ENCODE measurements around the gene IRS2. TPM values are rescaled to one million over a fixed set of nuclear protein-coding genes. Genes with fewer than 3 reads are reported as not detected.

The IRS2 gene
- total and polyA plus RNA-seq, 4 donors: 2.5 to 31.2 (median 12.0) TPM

GRCh38 chr13:109707742-109708617 lies 78.4 kb downstream of the IRS2 start:
- WGBS, 2 donors: 83 to 91% methylated on average over 14 of the region's 14 CpGs
- intact Hi-C loops (cut with DNase I): no loop called here
- Histone ChIP-seq H3K4me3 (ENCODE audit: low read length in 2 of 2) (no peak overlapping the region), H3K9me3 (ENCODE audit: control insufficient read depth, low read length) (no peaks in the 10 kb centered on the region), H3K27ac (ENCODE audit: low read depth in 1 of 2, low read length in 2 of 2) (no peak overlapping the region), H3K27me3 (ENCODE audit: control insufficient read depth in 1 of 2, insufficient read depth in 2 of 2, low read length in 1 of 2) (no peaks in the 10 kb centered on the region), H3K36me3 (ENCODE audit: control insufficient read depth in 1 of 2, insufficient read depth in 2 of 2, low read length in 1 of 2) (no peaks in the 10 kb centered on the region), H3K4me1 (ENCODE audit: control insufficient read depth in 1 of 2, insufficient read depth in 2 of 2, low read length in 2 of 2) (no peaks in the 10 kb centered on the region)
- no peak for ATAC-seq (ENCODE audit: low FRiP score)
- DNase-seq: no peak

GRCh38 chr13:109707044-109707741 lies 79.2 kb downstream of the IRS2 start:
- DNase-seq (no peak), ATAC-seq (ENCODE audit: low FRiP score) (no peak)
- no peak overlapping the region for H3K4me3 ChIP-seq (ENCODE audit: low read length in 2 of 2)
- no peaks in the 10 kb centered on the region for H3K4me1 ChIP-seq (ENCODE audit: control insufficient read depth in 1 of 2, insufficient read depth in 2 of 2, low read length in 2 of 2)
- no peak overlapping the region for H3K27ac ChIP-seq (ENCODE audit: low read depth in 1 of 2, low read length in 2 of 2)
- H3K36me3 ChIP-seq (ENCODE audit: control insufficient read depth in 1 of 2, insufficient read depth in 2 of 2, low read length in 1 of 2): no peaks in the 10 kb centered on the region
- H3K27me3 ChIP-seq (ENCODE audit: control insufficient read depth in 1 of 2, insufficient read depth in 2 of 2, low read length in 1 of 2): no peaks in the 10 kb centered on the region
- 88 to 90% methylated on average over 15 of the region's 15 CpGs for WGBS, 2 donors
- intact Hi-C loops (cut with DNase I): no loop called here
- no peaks in the 10 kb centered on the region for H3K9me3 ChIP-seq (ENCODE audit: control insufficient read depth, low read length)

GRCh38 chr13:109706015-109706715 lies 80.2 kb downstream of the IRS2 start:
- WGBS, 2 donors: 92 to 94% methylated on average over 12 of the region's 12 CpGs
- no peak overlapping the region for H3K27ac ChIP-seq (ENCODE audit: low read depth in 1 of 2, low read length in 2 of 2)
- intact Hi-C loops (cut with DNase I): no loop called here

GRCh38 chr13:109704771-109705635 lies 81.4 kb downstream of the IRS2 start:
- H3K4me3 ChIP-seq (ENCODE audit: low read length in 2 of 2): no peak overlapping the region
- DNase-seq: peak in 1 of 2 donors; percentile 72
- no peak overlapping the region for H3K27ac ChIP-seq (ENCODE audit: low read depth in 1 of 2, low read length in 2 of 2)
- intact Hi-C loops (cut with DNase I): no loop called here
- no peaks in the 10 kb centered on the region for H3K4me1 ChIP-seq (ENCODE audit: control insufficient read depth in 1 of 2, insufficient read depth in 2 of 2, low read length in 2 of 2)
- no peaks in the 10 kb centered on the region for H3K9me3 ChIP-seq (ENCODE audit: control insufficient read depth, low read length)
- 83 to 89% methylated on average over 22 of the region's 22 CpGs for WGBS, 2 donors
- no peaks in the 10 kb centered on the region for H3K36me3 ChIP-seq (ENCODE audit: control insufficient read depth in 1 of 2, insufficient read depth in 2 of 2, low read length in 1 of 2)
- ATAC-seq (ENCODE audit: low FRiP score): peak; percentile 52
- H3K27me3 ChIP-seq (ENCODE audit: control insufficient read depth in 1 of 2, insufficient read depth in 2 of 2, low read length in 1 of 2): no peaks in the 10 kb centered on the region

More at GRCh38 chr13:109706015-109706715, 80.2 kb downstream of the IRS2 start:
- Histone ChIP-seq H3K27me3 (ENCODE audit: control insufficient read depth in 1 of 2, insufficient read depth in 2 of 2, low read length in 1 of 2) (no peaks in the 10 kb centered on the region), H3K36me3 (ENCODE audit: control insufficient read depth in 1 of 2, insufficient read depth in 2 of 2, low read length in 1 of 2) (no peaks in the 10 kb centered on the region), H3K4me1 (ENCODE audit: control insufficient read depth in 1 of 2, insufficient read depth in 2 of 2, low read length in 2 of 2) (no peaks in the 10 kb centered on the region), H3K4me3 (ENCODE audit: low read length in 2 of 2) (no peak overlapping the region), H3K9me3 (ENCODE audit: control insufficient read depth, low read length) (no peaks in the 10 kb centered on the region)
- DNase-seq: no peak
- no peak for ATAC-seq (ENCODE audit: low FRiP score)

- intact Hi-C loops (cut with DNase I): no loop called here
- no peaks in the 10 kb centered on the region for H3K36me3 ChIP-seq (ENCODE audit: control insufficient read depth in 1 of 2, insufficient read depth in 2 of 2, low read length in 1 of 2)
- no peak for ATAC-seq (ENCODE audit: low FRiP score)
- no peaks in the 10 kb centered on the region for H3K27me3 ChIP-seq (ENCODE audit: control insufficient read depth in 1 of 2, insufficient read depth in 2 of 2, low read length in 1 of 2)
- DNase-seq: no peak
- H3K4me3 ChIP-seq (ENCODE audit: low read length in 2 of 2): no peak overlapping the region
- H3K4me1 ChIP-seq (ENCODE audit: control insufficient read depth in 1 of 2, insufficient read depth in 2 of 2, low read length in 2 of 2): no peaks in the 10 kb centered on the region
- no peak overlapping the region for H3K27ac ChIP-seq (ENCODE audit: low read depth in 1 of 2, low read length in 2 of 2)
- WGBS, 2 donors: 86 to 89% methylated on average over 3 of the region's 3 CpGs
- no peaks in the 10 kb centered on the region for H3K9me3 ChIP-seq (ENCODE audit: control insufficient read depth, low read length)
These were observed 83.1 kb downstream of the IRS2 start for GRCh38 chr13:109703250-109703649.
